HG03196 (cell line): Measurements from ENCODE around the gene PTGR2.
"Not testable (repeated sequence)": the region's sequence is repeated elsewhere in the genome, so short reads cannot be mapped to it uniquely, and the experiment has no call there.

Source experiments
- ATAC-seq: cut with Tn5 transposase; IDR thresholded peaks from one replicate; pipeline ENCODE4 v1.9.1; 2021; ENCODE audit not compliant: unreplicated experiment

Gene PTGR2

DNA sequence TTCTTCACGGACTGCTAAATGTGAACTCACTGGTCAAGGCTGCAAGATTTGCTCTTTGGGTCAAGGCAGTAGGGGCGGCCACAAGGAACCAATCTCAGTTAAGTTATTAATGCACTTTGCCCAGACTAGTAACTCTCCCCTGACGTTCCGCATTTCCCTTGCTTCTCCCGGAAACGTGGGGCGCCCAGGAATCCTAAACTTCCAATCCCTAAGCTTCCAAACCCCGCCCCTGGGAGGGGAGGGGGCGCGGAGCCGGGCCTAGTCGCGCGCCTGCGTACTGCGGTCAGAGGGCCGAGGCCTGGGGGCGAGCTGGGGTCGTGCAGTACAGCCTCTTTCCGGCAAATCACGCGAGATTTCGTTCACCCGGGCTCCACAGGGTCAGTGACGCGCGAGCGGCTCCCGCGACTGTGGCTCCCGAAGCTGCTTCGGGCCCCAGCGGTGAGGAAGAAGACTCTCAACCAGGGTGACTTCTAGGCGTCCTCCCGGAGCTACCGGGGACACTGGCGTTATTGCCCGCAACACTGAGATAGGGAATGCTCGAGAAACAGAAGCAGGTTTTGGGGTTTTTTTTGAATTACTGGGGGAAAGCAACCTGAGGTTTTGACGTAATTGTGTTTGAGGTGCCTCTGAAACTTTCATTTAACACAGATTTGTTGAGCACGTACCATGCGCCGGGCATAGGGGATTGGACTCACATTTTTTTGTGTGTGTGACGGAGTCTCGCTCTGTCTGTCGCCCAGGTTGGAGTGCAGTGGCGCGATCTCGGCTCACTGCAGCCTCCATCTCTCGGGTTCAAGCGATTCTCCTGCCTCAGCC lies at the start of gene PTGR2:
TSS of gene PTGR2 (plus strand) at position 265 of the 816 bp plus-strand sequence. CDS start 7,032 bp downstream, outside the sequence.
- peak; percentile 81 for ATAC-seq

DNA sequence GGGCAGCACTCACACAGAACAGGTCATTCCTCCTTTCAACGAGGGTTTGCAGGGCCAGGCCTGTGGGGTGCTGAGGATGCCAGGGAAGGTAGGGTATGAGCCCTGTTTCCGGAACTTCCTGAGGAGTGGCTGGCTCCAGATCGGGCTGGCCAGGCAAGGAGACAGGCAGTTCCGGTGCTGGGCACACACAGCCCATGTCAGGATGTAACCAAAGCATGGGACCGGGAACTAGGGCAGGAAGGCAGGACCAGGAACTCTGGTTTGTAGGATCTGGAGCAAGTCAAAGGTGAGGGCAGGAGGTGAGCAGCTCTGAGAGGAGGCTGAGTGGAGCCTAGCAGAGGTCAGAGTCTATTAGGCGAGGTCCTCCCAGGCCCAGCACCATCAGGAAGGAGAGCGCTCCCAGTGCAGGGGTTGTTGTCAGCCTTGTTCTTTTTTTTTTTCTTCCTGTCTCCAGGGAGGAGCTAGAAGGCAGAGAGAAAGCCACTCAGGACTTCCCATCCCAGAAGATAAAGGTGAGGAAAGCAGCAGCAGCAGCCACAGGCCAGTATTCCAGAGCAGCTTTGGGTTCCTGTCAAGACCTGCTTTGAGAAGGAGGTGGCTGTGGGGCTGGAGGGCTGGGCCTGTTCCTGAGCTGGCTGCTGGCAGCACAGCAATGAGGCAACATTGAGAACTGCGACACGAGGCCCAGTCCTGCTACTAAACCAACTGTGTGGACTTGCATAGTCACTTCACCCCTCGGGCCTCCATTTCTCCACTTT lies 49.0 kb upstream of the PTGR2 start:
- no peak for ATAC-seq

DNA sequence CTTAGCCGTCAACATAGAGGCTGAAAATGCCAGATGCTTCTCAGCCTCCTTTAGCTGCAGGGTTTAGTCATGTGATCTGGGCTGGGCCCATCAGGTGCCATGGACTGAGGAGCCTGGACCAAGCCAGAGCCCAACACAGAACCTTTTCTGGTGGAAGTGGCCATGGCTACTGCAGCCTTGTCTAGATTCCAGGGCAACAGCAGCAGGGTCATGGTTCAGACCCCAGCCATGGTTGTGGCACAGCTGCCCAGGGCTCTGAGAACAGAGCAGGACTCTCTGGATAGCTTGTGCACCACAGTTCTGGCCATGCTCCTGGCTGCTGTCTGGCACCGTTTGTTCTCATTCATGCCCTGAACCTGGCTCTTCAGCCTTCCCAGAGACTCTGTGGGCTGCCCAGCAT lies 47.0 kb upstream of the PTGR2 start:
- no peak for ATAC-seq

DNA sequence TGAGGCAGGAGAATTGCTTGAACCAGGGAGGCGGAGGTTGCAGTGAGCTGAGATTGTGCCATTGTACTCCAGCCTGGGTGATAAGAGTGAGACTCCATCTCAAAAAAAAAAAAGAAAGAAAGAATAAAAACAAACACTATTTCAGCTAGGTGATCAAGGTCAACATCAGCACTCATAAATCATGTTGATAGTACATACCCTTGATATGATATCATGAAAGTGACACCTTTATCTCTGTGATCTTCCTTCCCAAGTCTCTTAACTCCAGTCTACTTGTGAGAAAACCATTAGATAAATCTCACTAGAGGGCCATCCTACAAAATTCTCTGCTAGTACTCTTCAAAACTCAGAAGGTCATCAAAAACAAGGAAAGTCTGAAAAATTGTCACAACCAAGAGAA lies 44.2 kb upstream of the PTGR2 start:
- no peak for ATAC-seq

DNA sequence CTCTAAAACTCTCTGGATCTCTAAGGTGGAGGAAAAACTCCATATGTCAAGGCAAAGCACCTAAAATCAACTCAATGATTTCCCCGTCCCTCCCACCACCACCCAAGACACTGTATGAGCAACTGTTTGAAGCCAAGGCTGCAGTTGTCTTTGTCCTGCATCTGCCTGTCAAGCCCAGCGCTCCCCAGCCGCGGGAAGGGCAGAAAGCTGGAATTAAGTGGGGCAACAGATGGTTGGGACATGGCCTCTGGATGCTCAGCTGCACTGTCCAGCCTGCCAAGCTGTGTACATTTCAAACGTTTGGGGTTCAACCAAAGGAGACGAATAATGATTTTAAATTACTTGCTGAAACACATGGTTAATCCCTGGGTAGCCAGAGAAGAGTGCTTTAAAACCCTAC lies 42.2 kb upstream of the PTGR2 start:
- no peak for ATAC-seq

DNA sequence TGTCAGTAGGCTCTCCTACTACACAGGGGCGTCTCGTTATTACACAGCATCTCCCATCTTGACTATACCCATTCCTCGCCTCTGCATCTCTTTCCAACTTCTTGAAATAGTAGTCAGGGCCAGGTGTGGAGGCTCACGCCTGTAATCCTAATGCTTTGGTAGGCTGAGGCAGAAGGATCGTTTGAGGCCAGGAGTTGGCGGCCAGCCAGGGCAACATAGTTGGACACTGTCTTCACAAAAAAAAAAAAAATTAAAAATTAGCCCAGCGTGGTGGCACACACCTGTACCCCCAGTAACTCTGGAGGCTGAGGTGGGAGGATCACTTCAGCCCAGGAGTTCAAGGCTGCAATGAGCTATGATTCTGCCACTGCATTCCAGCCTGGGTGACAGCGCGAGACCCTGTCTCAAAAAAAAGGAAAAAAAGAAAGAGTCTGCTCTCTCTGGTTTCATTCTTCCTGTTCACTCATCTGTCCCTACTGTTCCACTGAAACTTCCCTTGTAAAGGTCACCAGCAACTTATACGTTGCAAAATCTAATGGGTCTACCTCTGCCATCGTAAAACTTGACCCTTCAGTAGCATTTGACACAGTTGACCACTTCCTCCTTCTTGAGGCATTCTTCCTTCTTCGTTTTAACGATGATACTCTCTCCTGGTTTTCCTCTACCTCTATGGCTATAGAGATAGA lies 41.0 kb upstream of the PTGR2 start:
- ATAC-seq = no peak

DNA sequence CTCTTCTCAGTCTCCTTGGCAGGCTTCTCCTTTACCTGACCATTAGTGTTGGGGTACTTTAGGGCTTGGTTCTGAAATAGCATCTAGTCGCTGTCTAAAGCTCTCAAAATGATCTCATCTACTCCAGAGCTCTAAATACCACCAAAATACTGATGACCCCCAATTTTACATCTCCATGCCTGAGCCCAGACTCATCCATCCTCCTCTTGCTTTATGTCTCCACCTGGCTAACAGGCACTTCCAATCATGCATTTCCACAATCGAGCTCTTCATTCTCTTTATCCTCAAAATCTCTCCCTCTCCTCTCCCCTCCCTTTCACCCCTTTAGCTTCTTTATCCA lies 40.5 kb upstream of the PTGR2 start:
- no peak for ATAC-seq

DNA sequence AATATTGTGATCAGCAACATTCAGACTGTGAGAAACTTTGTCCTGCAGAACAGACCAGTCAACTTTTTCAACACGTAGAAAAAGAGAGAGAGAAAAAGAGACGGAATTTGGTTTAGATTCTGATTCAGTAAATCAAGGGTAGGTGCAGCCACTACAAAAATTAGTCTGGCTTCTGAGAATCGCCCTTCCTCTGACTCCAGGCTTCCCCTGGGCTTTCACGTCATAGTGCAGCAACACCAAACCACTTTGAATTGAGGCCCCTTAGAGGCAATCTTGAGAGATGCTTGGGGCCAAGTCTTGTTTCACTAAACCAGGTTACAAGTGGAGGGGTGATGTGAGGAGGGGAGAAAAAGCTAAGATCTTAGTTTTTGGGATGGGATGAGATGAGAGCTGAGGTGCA lies 37.5 kb upstream of the PTGR2 start:
- no peak for ATAC-seq

DNA sequence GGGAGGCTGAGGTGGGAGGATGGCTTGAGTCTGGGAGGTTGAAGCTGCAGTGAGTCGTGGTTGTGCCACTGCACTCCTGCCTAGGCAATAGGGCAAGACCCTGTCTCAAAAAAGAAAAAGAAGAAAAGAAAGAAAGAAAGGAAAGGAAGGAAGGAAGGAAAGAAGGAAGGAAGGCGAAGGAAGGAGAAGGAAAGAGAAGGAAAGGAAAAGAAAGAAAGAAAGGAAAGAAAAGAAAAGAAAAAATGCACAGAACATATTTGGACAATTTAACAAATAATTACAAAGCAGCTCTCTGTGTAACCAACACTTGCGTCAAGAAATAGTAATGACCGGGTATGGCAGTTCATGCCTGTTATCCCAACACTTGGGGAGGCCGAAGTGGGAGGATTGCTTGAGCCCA lies 35.8 kb upstream of the PTGR2 start:
- no peak for ATAC-seq

DNA sequence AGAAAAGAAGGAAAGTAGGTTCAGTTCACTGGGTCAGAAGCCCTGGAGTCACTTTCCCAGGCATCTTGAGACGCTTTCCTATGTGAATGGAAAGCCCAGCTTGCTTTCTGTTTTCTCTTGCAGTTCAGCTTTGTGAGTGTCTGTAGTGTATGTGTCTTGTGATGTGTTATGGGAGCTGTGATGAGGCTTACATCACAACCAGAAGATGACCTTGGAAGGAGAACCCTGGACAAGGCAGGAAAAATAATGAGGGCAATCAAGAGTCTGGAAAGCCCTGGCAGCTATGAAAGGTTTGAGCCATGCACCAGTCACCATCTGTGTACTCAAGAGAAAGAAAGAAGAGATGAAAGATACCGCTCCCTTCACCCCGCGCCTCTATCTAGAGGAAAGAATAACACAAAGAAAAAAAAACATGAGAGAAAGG lies 35.2 kb upstream of the PTGR2 start:
- ATAC-seq = no peak

DNA sequence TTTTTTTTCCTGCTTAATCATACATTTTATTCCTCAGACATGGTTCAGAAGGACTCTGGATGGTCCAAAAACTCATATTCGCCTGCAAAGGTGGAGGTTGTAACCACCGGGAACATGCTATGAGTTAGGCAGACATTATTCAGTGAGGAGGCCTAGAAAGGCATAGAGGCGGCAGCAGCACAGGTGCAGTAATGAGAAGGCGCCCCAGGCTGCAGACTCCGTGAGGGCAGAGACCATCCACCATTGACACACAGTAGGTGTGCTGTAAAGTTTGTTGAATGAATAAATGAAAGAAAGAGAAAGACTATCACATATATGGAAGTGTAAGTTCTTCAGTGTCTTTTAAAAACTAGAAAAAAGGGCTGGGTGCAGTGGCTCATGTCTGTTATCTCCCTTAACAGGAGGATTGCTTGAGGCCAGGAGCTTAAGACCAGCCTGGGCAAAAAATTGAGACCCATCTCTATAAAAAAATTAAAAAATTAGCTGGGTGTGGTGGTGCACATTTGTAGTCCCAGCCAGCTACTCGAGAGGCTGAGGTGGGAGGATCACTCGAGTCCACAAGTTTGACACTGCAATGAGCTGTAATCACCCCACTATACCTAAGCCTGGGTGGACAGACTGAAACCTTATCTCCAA lies 34.5 kb upstream of the PTGR2 start:
- ATAC-seq = no peak

DNA sequence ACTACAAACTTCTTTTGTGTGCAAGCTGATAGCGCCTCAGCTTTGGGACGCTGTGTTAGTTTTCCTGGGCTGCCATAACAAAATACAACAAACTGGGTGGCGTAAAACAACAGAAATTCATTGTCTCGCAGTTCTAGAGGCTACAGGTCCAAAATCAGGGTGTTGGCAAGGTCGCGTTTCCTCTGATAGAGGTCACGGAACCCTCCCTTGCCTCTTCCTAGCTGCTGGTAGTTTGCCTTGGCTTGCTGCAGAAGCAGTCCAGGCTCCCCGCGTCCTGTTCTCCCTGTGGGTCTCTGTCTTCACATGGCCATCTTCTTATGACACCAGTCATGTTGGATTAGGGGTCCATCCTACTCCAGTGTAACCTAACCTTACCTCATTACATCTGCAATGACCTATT lies 32.8 kb upstream of the PTGR2 start:
- no peak for ATAC-seq

DNA sequence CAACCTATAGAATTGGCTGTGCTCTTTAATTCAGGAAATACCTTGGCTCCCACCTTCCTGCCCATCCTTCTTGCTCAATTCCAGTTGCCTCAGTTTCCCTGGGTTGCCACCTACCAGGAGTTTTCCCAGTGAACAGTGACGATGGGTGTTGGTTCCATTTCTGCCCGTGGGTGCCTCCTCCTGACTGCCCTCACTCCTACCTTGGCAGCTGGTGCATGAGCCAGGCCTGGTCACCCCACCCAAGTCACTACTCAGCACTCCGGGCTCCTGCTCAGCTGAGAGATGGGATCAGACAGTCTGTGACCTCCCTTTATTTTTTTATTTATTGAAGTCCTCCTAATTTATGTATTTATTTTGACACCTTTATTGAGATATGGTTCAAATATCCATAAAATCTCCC lies 31.0 kb upstream of the PTGR2 start:
- ATAC-seq = no peak

DNA sequence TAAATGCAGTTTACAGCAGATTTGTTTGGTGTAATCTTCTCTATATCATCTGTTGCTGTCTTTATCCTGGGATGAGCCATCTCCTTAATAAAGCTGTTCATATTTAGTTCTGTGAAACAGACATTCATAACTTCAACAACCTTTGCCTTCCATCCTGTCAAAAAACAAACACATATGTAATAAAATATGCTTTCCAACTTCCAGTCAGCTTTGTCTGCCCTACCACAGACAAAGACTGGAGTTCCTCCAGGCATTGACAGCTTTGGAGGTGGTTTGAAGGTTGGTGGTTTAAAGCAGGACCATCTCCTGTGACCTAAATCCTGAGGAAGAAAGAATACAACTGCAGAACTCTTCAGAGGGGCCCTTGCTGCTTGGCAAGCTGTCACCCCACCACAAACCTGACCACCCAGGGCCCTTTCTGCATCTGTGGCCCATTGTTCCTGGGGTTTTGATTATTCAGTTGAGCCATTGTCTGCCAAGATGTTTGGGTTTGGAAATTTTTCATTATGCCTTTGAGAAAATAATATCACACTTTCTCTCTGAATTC lies 28.2 kb upstream of the PTGR2 start:
- ATAC-seq = no peak

DNA sequence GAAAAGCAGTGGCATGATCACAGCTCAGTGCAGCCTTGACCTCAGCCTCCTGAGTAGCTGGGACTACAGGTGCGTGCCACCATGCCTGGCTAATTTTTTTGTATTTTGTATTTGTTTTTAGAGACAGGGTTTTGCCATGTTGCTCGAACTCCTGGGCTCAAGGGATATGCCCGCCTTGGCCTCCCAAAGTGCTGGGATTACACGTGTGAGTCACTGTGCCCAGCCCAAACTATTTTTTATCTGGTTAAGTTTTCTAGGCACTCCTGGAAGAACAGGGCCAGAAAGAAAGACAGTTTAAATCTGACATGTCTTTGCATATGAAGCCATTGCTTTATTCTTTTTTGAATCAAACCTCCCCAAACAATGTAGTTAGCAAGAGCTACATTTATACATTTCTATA lies 27.5 kb upstream of the PTGR2 start:
- ATAC-seq = no peak

DNA sequence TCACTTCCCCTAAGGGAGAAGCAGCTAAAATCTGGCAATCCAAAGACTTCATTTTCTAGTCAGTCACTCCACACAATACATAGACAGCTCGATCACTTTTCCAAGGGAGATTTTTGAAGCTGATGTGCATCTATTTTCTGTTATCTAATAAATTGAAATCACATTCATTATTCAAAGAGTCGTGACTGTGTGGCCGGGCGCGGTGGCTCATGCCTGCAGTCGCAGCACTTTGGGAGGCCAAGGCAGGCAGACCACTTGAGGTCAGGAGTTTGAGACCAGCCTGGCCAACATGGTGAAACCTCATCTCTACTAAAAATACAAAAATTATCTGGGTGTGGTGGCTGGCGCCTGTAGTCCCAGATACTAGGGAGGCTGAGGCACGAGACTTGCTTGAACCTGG lies 27.1 kb upstream of the PTGR2 start:
- no peak for ATAC-seq

DNA sequence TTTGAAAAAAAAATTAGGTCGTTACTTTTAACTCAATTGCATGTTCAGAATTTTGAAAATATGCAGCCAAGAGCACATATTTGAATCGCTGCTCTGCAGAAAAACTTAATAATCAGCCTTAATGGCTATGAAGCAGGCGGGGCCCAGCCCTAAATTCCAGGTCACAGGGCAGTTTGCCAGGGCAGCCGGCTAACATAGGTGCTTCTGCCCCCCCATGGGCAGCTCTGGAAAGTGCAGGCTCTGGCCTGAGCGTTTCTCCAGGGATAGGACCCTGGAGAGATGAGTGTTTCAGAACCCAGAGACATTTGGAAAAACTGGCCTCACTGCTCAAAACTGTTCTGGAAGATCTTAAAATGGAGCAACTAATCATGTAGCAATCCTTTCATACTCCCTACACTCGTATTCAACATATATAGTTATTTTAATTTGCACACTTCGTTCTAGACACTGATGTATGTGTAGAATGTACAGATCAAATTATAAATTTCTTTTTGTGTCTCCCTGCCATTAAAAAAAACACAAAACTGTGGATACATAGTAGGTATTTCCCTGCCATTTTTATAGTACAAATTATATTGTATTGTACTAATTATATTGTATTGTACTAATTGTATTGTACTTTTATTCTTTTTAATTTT lies 26.0 kb upstream of the PTGR2 start:
- no peak for ATAC-seq

DNA sequence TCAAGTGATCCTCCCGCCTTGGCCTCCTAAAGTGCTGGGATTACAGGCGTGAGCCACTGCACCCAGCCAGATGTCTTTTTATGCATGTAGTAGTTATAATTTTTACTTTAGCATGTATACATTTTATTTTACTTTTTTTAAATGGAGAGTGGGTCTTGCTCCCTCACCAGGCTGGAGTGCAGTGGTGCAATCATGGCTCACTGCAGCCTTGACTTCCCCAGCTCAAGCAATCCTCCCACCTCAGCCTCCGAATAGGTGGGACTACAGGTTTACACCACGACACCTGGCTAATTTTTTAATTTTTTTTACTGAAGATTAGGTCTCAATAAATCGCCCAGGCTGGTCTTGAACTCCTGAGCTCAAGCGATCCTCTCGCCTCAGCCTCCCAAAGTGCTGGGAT lies 24.4 kb upstream of the PTGR2 start:
- ATAC-seq = not testable (repeated sequence)

DNA sequence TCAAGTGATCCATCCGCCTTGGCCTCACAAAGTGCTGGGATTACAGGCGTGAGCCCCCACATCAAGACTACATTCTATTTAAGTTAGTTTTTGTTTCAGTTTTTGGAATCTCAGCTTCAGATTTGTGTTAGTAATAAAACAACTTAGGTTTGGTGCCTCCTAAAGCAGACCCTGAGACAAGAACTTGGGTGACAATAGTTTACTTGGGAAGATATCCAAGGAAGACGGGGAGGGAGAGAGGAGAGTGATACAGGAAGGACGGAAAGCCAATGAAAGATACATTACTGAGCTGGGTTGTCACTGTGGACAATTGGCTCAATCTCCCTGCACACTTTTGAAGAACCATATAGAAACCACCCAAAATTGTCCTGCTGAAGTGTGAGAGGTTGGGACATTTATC lies 22.6 kb upstream of the PTGR2 start:
- ATAC-seq = no peak

DNA sequence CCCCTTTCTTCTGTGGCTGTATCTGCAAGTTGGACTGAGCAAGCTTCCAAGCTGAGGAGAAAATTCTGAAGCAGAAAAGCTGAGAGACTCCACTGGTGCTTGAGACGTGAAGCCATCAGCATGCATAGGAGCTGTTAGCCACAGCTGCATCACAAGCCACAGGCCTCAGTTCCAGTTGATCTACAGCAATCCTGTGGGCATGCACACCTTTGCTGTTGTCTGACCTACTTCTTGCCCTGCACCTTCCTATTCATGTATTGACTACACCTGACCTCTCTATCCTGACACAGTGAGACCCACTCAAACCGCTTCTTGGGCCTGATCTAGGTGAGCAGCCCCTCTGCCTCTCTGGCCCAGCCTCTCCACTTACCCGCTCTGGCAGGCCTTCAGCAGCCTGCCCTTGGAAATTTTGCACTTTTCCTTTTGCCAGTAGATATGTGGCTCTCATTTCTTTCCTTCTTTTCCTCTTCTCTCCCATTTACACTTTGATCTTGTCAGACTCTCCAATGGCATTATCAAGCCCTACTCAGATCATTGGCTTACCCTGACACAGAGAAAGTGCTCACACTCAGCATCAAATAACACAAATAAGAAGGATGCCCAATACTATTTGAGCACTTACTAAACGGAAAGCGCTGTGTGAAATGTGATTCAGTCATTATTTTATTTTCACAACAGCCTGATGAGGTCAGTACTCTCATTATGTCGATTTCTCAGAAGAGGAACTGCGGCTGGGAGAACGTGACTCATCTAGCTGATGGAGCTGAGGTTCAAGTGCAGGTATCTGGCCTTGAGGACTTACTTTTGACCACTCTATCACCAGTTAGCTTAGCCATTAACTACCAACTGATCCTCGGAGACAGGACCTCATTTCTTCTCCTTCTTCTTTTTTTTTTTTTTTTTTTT lies 21.9 kb upstream of the PTGR2 start:
- ATAC-seq = peak; percentile 53
